ENCODE measurements around the gene CENPA. TPM values are rescaled to one million over a fixed set of nuclear protein-coding genes. Genes with fewer than 3 reads are reported as not detected.
"Not testable (repeated sequence)": the region's sequence is repeated elsewhere in the genome, so short reads cannot be mapped to it uniquely, and the experiment has no call there.

The CENPA gene
- total and polyA plus RNA-seq, 2 of the 13 experiments (the other 11 are each of a cell fraction or from before 2014, with no cell fraction given) = 28.5 to 38.5 TPM

GRCh38 chr2:26749787-26750420, 36.0 kb upstream of the CENPA start (continued):
- TF ChIP-seq ARID5B (CRISPR knock-in tag; IDR thresholded peaks at IDR 0.05) (peak; percentile 47), LCORL (CRISPR knock-in tag; IDR thresholded peaks at IDR 0.05) (0 out of 2 replicates have a peak, but pooled peaks have one; percentile 22)
- not testable (repeated sequence) for TF ChIP-seq LCORL (IDR thresholded peaks at IDR 0.05)

GRCh38 chr2:26750467-26750866, 35.4 kb upstream of the CENPA start:
- H2AFZ ChIP-seq (ENCODE audit: low read length); H3K27me3 ChIP-seq (ENCODE audit: control insufficient read depth in 1 of 2, insufficient read depth in 2 of 2, low read length in 2 of 2); H3K79me2 ChIP-seq (ENCODE audit: insufficient read depth, low read length); H3K9me3 ChIP-seq (ENCODE audit: low read length); intact Hi-C loops (cut with micrococcal nuclease; ENCODE audit: unreplicated experiment); FAIRE-seq; H3K36me3 ChIP-seq (replicated peaks in 1 of 2; ENCODE audit: control insufficient read depth in 1 of 2, insufficient read depth in 2 of 2, low read length in 2 of 2); ATAC-seq; H3K4me3 ChIP-seq (replicated peaks in 1 of 3; ENCODE audit: insufficient read depth in 1 of 3, low read depth in 2 of 3, low read length in 3 of 3); CTCF ChIA-PET (ENCODE audit: low intra/inter-chr PET ratio, low total read pairs); H3K9ac ChIP-seq (ENCODE audit: insufficient read depth, low read depth, low read length); POLR2A ChIA-PET; in situ Hi-C loops (cut with HindIII; ENCODE audit: extremely low pct_ligation_motif_present, low pct_unique_long_range_greater_than_20kb); H4K20me1 ChIP-seq (ENCODE audit: insufficient read depth, low read length); H3K27ac ChIP-seq (ENCODE audit: extremely low read length, insufficient read depth, low read length); BruUV-seq (replicated peaks); DNase-seq (ENCODE audit: low spot score); TF ChIP-seq SOX13 (IDR thresholded peaks at IDR 0.05): not testable (repeated sequence)
- 0 out of 2 replicates have a peak overlapping the region, but pooled peaks have one; percentile 20 for H3K4me2 ChIP-seq (ENCODE audit: low read depth, low read length)
- H3K4me1 ChIP-seq (ENCODE audit: insufficient read depth, low read length) = peaks cover 24% of the 10 kb centered on the region
- WGBS (ENCODE audit: low lambda C conversion rate) = 67% methylated on average over 11 of the region's 11 CpGs
- TF ChIP-seq SOX13 (CRISPR knock-in tag; conservative IDR thresholded peaks at IDR 0.05 in 1 of 2, IDR thresholded peaks at IDR 0.05 in 1 of 2) = 0 out of 4 replicates have a peak, but pooled peaks of 1 of the 2 experiments have one; percentile 17

All from HepG2 (cell line).